SK-N-SH treated with all-trans-retinoic acid at 6 μM for 48 hours (cell line): ENCODE results near the gene ECM2.

Experiments used
- ATAC-seq: fragments of 200-7000 bp; cut with Tn5 transposase; 3 replicates; pipeline ENCODE4 v1.9.1; 2020; ENCODE audit warnings: mild to moderate bottlenecking, moderate library complexity
- ARNTL ChIP-seq: fragments of 450-650 bp; formaldehyde crosslinking; IDR thresholded peaks from 2 replicates; pipeline ENCODE4 v1.5.0; 2020; ENCODE audit warnings: low read depth, mild to moderate bottlenecking, moderate library complexity, borderline replicate concordance
- BACH2 ChIP-seq: fragments of 250-450 bp; sonication (Bioruptor Pico); IDR thresholded peaks from 2 replicates; pipeline ENCODE4 v1.9.0; 2021; ENCODE audit warnings: mild to moderate bottlenecking, borderline replicate concordance
- CREB5 ChIP-seq: fragments of 250-450 bp; sonication (Bioruptor Pico); IDR thresholded peaks from 2 replicates; pipeline ENCODE4 v1.5.1; 2020; ENCODE audit warnings: low read depth, mild to moderate bottlenecking, moderate library complexity
- CSDC2 ChIP-seq: fragments of 250-450 bp; sonication (Bioruptor Pico); IDR thresholded peaks from 2 replicates; pipeline ENCODE4 v1.5.0; 2020; ENCODE audit warnings: mild to moderate bottlenecking, moderate library complexity
- ESRRG ChIP-seq: fragments of 250-450 bp; sonication (Bioruptor Pico); IDR thresholded peaks from 2 replicates; pipeline ENCODE4 v1.6.1; 2021; ENCODE audit warnings: mild to moderate bottlenecking
- GLIS3 ChIP-seq: fragments of 250-450 bp; sonication (Bioruptor Pico); IDR thresholded peaks from 2 replicates; pipeline ENCODE4 v1.5.0; 2020; ENCODE audit warnings: mild to moderate bottlenecking, moderate library complexity
- ISL1 ChIP-seq: fragments of 250-450 bp; sonication (Bioruptor Pico); IDR thresholded peaks from 2 replicates; pipeline ENCODE4 v2.1.2; 2022; ENCODE audit warnings: mild to moderate bottlenecking, moderate library complexity
- POU6F1 ChIP-seq: fragments of 250-450 bp; sonication (Bioruptor Pico); IDR thresholded peaks from 2 replicates; pipeline ENCODE4 v1.8.0; 2021; ENCODE audit warnings: low read depth, mild to moderate bottlenecking, moderate library complexity, borderline replicate concordance
- PPARA ChIP-seq: fragments of 250-450 bp; sonication (Bioruptor Pico); IDR thresholded peaks from 2 replicates; pipeline ENCODE4 v1.5.0; 2020; ENCODE audit warnings: mild to moderate bottlenecking, borderline replicate concordance
- RARB ChIP-seq: fragments of 250-450 bp; sonication (Bioruptor Pico); IDR thresholded peaks from 2 replicates; pipeline ENCODE4 v1.8.0; 2021; ENCODE audit warnings: mild to moderate bottlenecking, moderate library complexity
- SNAI2 ChIP-seq: fragments of 250-450 bp; sonication (Bioruptor Pico); IDR thresholded peaks from 2 replicates; pipeline ENCODE4 v1.5.0; 2020; ENCODE audit warnings: mild to moderate bottlenecking, moderate library complexity
- TCF4 ChIP-seq: fragments of 250-450 bp; sonication (Bioruptor Pico); IDR thresholded peaks from 2 replicates; pipeline ENCODE4 v1.8.0; 2021; ENCODE audit warnings: mild to moderate bottlenecking, moderate library complexity, borderline replicate concordance
- TOX ChIP-seq: fragments of 250-450 bp; sonication (Bioruptor Pico); IDR thresholded peaks from 2 replicates; pipeline ENCODE4 v1.8.0; 2021; ENCODE audit warnings: mild to moderate bottlenecking, moderate library complexity, borderline replicate concordance
- ZC3H10 ChIP-seq: fragments of 250-450 bp; sonication (Bioruptor Pico); IDR thresholded peaks from 2 replicates; pipeline ENCODE4 v1.5.1; 2021; ENCODE audit warnings: mild to moderate bottlenecking, moderate library complexity
- ZFP3 ChIP-seq: fragments of 250-450 bp; sonication (Bioruptor Pico); IDR thresholded peaks from 2 replicates; pipeline ENCODE4 v1.5.0; 2020; ENCODE audit warnings: mild to moderate bottlenecking, moderate library complexity
- ZFP30 ChIP-seq: fragments of 450-650 bp; formaldehyde crosslinking; IDR thresholded peaks from 2 replicates; pipeline ENCODE4 v1.5.0; 2022; ENCODE audit warnings: mild to moderate bottlenecking, moderate library complexity
- ZNF565 ChIP-seq: fragments of 450-650 bp; formaldehyde crosslinking; conservative IDR thresholded peaks from 2 replicates; pipeline ENCODE4 v1.5.0; 2020; ENCODE audit warnings: low read depth, mild to moderate bottlenecking, moderate library complexity
- ZNF70 ChIP-seq: fragments of 450-650 bp; formaldehyde crosslinking; IDR thresholded peaks from 2 replicates; pipeline ENCODE4 v1.5.0; 2020; ENCODE audit warnings: mild to moderate bottlenecking, moderate library complexity
- ZNF8 ChIP-seq: fragments of 450-650 bp; formaldehyde crosslinking; IDR thresholded peaks from 2 replicates; pipeline ENCODE4 v1.5.0; 2020; ENCODE audit warnings: mild to moderate bottlenecking, moderate library complexity
- TF ChIP-seq, protein P1 (sequence below): fragments of 250-450 bp; sonication (Bioruptor Pico); IDR thresholded peaks from 2 replicates; pipeline ENCODE4 v1.5.1; 2021; ENCODE audit warnings: mild to moderate bottlenecking, moderate library complexity
- TF ChIP-seq, protein P2 (sequence below): fragments of 250-450 bp; sonication (Bioruptor Pico); IDR thresholded peaks from 2 replicates; pipeline ENCODE4 v1.8.0; 2020; ENCODE audit warnings: mild to moderate bottlenecking, moderate library complexity, borderline replicate concordance

Gene ECM2

GRCh38 chr9:92501671-92502393, 34.0 kb downstream of the ECM2 start:
- TF ChIP-seq CSDC2 (CRISPR knock-in tag) (no peak), CREB5 (CRISPR knock-in tag) (no peak), ZC3H10 (CRISPR knock-in tag) (no peak), ESRRG (CRISPR knock-in tag) (no peak), ZNF565 (CRISPR knock-in tag) (no peak), ISL1 (no peak), ZFP3 (CRISPR knock-in tag) (no peak), TCF4 (CRISPR knock-in tag) (no peak), PPARA (CRISPR knock-in tag) (no peak), SNAI2 (CRISPR knock-in tag) (no peak), POU6F1 (CRISPR knock-in tag) (no peak), GLIS3 (CRISPR knock-in tag) (no peak), ZNF8 (CRISPR knock-in tag) (no peak), TOX (CRISPR knock-in tag) (no peak), BACH2 (CRISPR knock-in tag) (no peak), ZNF70 (CRISPR knock-in tag) (no peak), ZFP30 (CRISPR knock-in tag) (no peak), ARNTL (CRISPR knock-in tag) (no peak)
- TF ChIP-seq, protein P1, sequence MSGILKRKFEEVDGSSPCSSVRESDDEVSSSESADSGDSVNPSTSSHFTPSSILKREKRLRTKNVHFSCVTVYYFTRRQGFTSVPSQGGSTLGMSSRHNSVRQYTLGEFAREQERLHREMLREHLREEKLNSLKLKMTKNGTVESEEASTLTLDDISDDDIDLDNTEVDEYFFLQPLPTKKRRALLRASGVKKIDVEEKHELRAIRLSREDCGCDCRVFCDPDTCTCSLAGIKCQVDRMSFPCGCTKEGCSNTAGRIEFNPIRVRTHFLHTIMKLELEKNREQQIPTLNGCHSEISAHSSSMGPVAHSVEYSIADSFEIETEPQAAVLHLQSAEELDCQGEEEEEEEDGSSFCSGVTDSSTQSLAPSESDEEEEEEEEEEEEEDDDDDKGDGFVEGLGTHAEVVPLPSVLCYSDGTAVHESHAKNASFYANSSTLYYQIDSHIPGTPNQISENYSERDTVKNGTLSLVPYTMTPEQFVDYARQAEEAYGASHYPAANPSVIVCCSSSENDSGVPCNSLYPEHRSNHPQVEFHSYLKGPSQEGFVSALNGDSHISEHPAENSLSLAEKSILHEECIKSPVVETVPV (CRISPR knock-in tag): no peak
- TF ChIP-seq, protein P2, sequence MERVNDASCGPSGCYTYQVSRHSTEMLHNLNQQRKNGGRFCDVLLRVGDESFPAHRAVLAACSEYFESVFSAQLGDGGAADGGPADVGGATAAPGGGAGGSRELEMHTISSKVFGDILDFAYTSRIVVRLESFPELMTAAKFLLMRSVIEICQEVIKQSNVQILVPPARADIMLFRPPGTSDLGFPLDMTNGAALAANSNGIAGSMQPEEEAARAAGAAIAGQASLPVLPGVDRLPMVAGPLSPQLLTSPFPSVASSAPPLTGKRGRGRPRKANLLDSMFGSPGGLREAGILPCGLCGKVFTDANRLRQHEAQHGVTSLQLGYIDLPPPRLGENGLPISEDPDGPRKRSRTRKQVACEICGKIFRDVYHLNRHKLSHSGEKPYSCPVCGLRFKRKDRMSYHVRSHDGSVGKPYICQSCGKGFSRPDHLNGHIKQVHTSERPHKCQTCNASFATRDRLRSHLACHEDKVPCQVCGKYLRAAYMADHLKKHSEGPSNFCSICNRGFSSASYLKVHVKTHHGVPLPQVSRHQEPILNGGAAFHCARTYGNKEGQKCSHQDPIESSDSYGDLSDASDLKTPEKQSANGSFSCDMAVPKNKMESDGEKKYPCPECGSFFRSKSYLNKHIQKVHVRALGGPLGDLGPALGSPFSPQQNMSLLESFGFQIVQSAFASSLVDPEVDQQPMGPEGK (CRISPR knock-in tag): no peak
- TF ChIP-seq, all 23 proteins: peak for 0
- ATAC-seq: peak; percentile 71

- TF ChIP-seq POU6F1 (CRISPR knock-in tag) (no peak), ISL1 (no peak), GLIS3 (CRISPR knock-in tag) (no peak), PPARA (CRISPR knock-in tag) (no peak), ARNTL (CRISPR knock-in tag) (no peak), CSDC2 (CRISPR knock-in tag) (no peak), TOX (CRISPR knock-in tag) (no peak), RARB (no peak)
- TF ChIP-seq, protein P1 (CRISPR knock-in tag): no peak
- TF ChIP-seq, protein P2 (CRISPR knock-in tag): no peak
- no peak for ATAC-seq
These were observed 35.1 kb downstream of the ECM2 start for GRCh38 chr9:92500725-92501124.
